ENCODE data around the gene INTS3. TPM values are rescaled to one million over a fixed set of nuclear protein-coding genes. Genes with fewer than 3 reads are reported as not detected.

INTS3 gene
- total and polyA plus RNA-seq, 10 of the 15 experiments (the other 5 are each of a cell fraction or from before 2014, with no cell fraction given) = 12.6 to 87.4 (median 30.8) TPM

DNA sequence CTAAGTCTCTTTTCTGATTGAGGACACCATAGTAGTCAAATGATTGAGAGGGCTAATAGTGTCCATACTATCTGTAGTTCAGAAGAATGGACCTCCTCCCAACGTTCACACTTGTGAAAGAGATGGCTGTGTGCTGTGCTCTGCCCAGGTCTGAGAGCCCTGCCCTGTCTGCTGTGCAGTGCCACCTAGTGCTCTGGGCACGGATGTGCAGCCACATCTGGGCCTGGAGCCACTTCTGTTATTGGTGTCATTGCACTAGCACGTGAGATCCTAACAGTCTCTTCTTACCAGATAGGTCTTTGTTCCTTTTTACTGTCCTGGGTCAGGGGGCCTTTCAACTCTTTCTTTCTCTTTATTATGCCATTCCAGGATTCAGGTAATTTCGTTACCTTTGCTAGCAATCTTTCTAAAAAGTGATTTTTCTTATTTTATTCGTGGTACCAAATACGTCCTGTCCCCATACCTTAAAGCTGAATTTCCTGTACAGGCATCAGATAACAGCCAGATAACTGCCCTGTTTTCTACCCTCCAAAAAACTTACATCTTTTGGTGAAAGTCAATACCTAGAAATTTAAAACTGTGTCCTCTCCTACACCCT, 21.7 kb downstream of the INTS3 start (continued):
- no peak for TF ChIP-seq NKRF (conservative IDR thresholded peaks at IDR 0.05)
- no peak for TF ChIP-seq TCF3 (IDR thresholded peaks at IDR 0.05; ENCODE audit: borderline replicate concordance, insufficient read depth, low read depth, low read length)
- TF ChIP-seq CHD2 (IDR thresholded peaks at IDR 0.05; ENCODE audit: borderline replicate concordance, low read depth, low read length) = no peak
- TF ChIP-seq CREB1 (IDR thresholded peaks at IDR 0.05; ENCODE audit: low read depth) = no peak
- TF ChIP-seq MTA2 (IDR thresholded peaks at IDR 0.05; ENCODE audit: low read depth) = no peak
- TF ChIP-seq TARDBP (IDR thresholded peaks at IDR 0.05; ENCODE audit: borderline replicate concordance) = no peak
- no peak for TF ChIP-seq NFYA (IDR thresholded peaks at IDR 0.05; ENCODE audit: borderline replicate concordance, low read depth, low read length)

DNA sequence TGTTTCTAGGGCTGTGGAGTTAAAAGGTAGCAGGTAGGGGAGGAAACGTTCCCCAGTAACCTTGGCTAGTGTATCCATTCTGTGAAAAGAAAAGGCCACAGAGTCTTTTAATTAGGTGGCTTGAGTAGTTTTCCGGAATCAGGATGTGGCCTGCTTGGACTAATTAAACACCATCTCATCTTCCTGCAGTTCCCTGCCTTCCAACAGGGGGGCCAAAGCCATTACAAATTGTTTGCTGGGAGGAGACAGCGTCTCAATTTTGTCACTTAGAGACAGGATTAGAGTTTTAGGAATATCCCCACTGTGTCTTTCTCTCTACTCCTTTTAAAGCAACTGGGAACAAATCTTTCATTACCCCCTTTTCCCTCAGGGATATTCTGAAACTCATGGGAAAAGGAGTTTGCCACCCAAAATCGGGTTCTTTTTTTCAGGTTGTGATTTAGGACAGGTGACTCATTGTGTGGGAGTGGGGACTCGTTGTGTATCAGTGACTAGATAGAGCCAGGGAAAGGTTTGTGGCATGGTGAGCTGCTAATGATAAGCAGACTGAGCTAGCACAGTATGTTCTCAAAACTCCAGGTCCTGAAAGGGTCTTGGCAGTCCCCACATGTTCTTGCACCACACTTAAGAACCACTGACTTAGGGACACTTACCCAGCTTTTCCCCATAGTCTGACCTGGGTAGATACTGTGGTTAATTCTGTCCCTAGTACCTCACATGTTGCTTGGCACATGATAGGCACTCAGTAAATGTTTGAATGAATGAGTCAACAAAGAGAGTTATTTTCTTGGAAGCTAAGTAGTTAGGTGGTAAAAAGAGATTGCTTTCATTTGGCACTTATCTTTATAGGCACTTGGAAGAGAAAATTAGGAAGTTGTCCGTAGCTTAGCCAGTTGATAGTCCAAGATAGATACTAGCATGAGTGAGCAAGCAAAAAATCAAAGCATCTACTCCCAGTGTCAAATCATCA, 22.5 kb downstream of the INTS3 start:
- intact Hi-C loops (cut with micrococcal nuclease; ENCODE audit: unreplicated experiment) = no loop called here
- Histone ChIP-seq H3K79me2 (ENCODE audit: control insufficient read depth, insufficient read depth, low read length) (no peaks in the 10 kb centered on the region), H3K4me3 (no peak overlapping the region), H3K4me2 (ENCODE audit: control insufficient read depth, insufficient read depth) (no peak overlapping the region), H2AFZ (ENCODE audit: control insufficient read depth, low read depth, low read length) (no peak overlapping the region), H3K27me3 (replicated peaks in 1 of 2; ENCODE audit: control insufficient read depth in 2 of 2, insufficient read depth in 2 of 2, low read length in 1 of 2) (no peaks in the 10 kb centered on the region), H3K36me3 (ENCODE audit: control insufficient read depth in 2 of 2, insufficient read depth in 2 of 2, low read length in 1 of 2) (peaks cover 15 to 55% of the 10 kb centered on the region in 2 experiments), H3K9ac (ENCODE audit: control insufficient read depth, insufficient read depth, low read length) (no peak overlapping the region), H3K9me3 (replicated peaks; ENCODE audit: control insufficient read depth, insufficient read depth, low read length) (no peaks in the 10 kb centered on the region), H3K4me1 (ENCODE audit: control insufficient read depth, insufficient read depth, low read length) (no peaks in the 10 kb centered on the region; the same call in 1 of the 2 replicates), H4K20me1 (ENCODE audit: control insufficient read depth, insufficient read depth) (no peaks in the 10 kb centered on the region), H3K27ac (ENCODE audit: control insufficient read depth, insufficient read depth) (no peak overlapping the region)
- DNase-seq (ENCODE audit: low read depth, low spot score) (no peak), FAIRE-seq (no peak), ATAC-seq (no peak)
- CTCF ChIA-PET = interaction anchor here (0.8 to 5.9 kb wide), 14 partner anchors 8 to 240 kb away, joined by 3 to 84 read pairs (median 4); partner anchors contain the start of gene NPR1
- in situ Hi-C loops (cut with MboI) = no loop called here
- RAD21 ChIA-PET (ENCODE audit: unreplicated experiment) = interaction anchor here (0.7 to 1.8 kb wide), 9 partner anchors 12 to 236 kb away, joined by 3 to 7 read pairs (median 4); partner anchors contain the start of gene RAB13
- POLR2A ChIA-PET = interaction anchor here (0.5 kb wide), 1 partner anchor 237 kb away, joined by 4 read pairs; no protein-coding TSS in a partner anchor
- SMC1A ChIA-PET (ENCODE audit: uncharacterized antibody, unreplicated experiment) = interaction anchor here (0.6 to 4.7 kb wide), 14 partner anchors 8 to 178 kb away, joined by 3 to 55 read pairs (median 4); partner anchors contain the start of genes ILF2, INTS3 and NPR1
- BruUV-seq (replicated peaks) = no TSS peak
- WGBS (ENCODE audit: insufficient coverage, insufficient replicate concordance, low lambda C conversion rate, missing lambda C conversion rate) = 56% methylated on average over 6 of the region's 6 CpGs
- TF ChIP-seq WRNIP1 (IDR thresholded peaks at IDR 0.05; ENCODE audit: borderline replicate concordance, low read depth, low read length) (no peak), GABPA (IDR thresholded peaks at IDR 0.05; ENCODE audit: low read depth) (no peak), RAD51 (IDR thresholded peaks at IDR 0.05) (no peak), TCF7 (IDR thresholded peaks at IDR 0.05; ENCODE audit: borderline replicate concordance) (no peak), NR2F1 (conservative IDR thresholded peaks at IDR 0.05) (no peak), IRF3 (IDR thresholded peaks at IDR 0.05) (no peak), MYB (IDR thresholded peaks at IDR 0.05; ENCODE audit: borderline replicate concordance, low read depth, low read length) (no peak), ZNF622 (IDR thresholded peaks at IDR 0.05) (no peak), SIX5 (IDR thresholded peaks at IDR 0.05; ENCODE audit: low read depth, low read length, severe bottlenecking) (no peak)

Measured in GM12878 (cell line).